Epithelial cell of proximal tubule (primary cell): ENCODE measurements around the gene ADAP1. TPM values are rescaled to one million over a fixed set of nuclear protein-coding genes. Genes with fewer than 3 reads are reported as not detected.
"Not testable (repeated sequence)": the region's sequence is repeated elsewhere in the genome, so short reads cannot be mapped to it uniquely, and the experiment has no call there.

Experiments used
- DNase-seq: peaks from one replicate; pipeline ENCODE4 v3.0.0-alpha.2; 2011; ENCODE audit warnings: low read depth
- H3K4me3 ChIP-seq: 2 replicates; pipeline ENCODE4 v1.5.1; 2011; ENCODE audit warnings: low read depth, mild to moderate bottlenecking, low read length
- total RNA-seq: library from RNA; depleted of rRNA; stranded (reverse); fragments of >200 nt; gene quantifications from 2 replicates; pipeline ENCODE4 v1.2.3, GENCODE V29; 2015
- TF ChIP-seq, protein P1 (sequence below): conservative IDR thresholded peaks from 2 replicates; pipeline ENCODE4 v1.5.1; 2012; ENCODE audit warnings: low read depth, mild to moderate bottlenecking, low read length

The ADAP1 gene
- total RNA-seq, 1 donor from 2014 or later: 7.2 TPM

DNA sequence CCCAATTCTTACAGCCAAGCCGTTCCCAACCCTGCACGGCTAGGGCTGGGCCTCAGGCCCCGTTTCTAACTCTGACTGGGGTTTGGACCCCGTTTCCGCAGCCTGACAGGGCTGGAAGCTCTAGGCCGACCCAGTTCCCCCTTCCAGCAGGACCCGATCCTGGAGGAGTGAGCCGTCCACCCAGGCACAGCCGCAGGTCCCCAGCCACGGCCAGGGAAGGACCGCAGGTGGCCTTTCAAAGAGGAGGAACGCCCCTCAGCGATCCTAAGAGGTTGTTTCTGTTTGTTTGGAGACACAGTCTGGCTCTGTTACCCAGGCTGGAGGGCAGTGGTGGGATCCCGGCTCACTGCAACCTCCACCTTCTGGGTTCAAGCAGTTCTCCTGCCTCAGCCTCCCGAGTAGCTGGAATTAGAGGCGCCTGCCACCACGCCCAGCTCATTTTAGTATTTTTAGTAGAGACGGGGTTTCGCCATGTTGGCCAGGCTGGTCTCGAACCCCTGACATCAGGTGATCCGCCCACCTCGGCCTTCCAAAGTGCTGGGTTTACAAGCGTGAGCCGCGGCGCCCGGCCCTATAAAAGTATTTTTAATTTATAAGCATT lies 78.9 kb downstream of the ADAP1 start:
- no peak for DNase-seq
- TF ChIP-seq, protein P1, sequence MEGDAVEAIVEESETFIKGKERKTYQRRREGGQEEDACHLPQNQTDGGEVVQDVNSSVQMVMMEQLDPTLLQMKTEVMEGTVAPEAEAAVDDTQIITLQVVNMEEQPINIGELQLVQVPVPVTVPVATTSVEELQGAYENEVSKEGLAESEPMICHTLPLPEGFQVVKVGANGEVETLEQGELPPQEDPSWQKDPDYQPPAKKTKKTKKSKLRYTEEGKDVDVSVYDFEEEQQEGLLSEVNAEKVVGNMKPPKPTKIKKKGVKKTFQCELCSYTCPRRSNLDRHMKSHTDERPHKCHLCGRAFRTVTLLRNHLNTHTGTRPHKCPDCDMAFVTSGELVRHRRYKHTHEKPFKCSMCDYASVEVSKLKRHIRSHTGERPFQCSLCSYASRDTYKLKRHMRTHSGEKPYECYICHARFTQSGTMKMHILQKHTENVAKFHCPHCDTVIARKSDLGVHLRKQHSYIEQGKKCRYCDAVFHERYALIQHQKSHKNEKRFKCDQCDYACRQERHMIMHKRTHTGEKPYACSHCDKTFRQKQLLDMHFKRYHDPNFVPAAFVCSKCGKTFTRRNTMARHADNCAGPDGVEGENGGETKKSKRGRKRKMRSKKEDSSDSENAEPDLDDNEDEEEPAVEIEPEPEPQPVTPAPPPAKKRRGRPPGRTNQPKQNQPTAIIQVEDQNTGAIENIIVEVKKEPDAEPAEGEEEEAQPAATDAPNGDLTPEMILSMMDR: no peak
- peak overlapping the region; percentile 44 for H3K4me3 ChIP-seq

DNA sequence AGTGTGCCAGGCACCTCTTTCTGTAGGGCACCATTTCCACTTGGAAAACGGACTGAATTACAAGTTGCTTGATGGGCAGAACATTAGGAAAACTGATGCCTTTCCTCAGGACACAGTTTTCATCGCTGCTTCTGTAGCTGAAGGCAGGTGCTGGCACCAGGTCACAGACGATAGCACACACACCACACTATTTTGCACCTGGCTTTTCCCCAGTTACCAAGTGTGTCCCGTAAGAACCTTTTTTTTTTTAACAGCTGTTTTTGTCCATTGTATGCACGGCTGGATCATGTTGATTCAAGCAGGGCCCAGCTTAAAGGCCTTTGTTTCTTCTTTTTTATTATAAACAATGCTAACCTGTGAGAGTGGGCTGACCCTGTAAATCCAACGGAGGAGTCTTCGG lies 79.4 kb downstream of the ADAP1 start:
- DNase-seq: no peak
- H3K4me3 ChIP-seq: no peak overlapping the region
- TF ChIP-seq, protein P1: no peak

DNA sequence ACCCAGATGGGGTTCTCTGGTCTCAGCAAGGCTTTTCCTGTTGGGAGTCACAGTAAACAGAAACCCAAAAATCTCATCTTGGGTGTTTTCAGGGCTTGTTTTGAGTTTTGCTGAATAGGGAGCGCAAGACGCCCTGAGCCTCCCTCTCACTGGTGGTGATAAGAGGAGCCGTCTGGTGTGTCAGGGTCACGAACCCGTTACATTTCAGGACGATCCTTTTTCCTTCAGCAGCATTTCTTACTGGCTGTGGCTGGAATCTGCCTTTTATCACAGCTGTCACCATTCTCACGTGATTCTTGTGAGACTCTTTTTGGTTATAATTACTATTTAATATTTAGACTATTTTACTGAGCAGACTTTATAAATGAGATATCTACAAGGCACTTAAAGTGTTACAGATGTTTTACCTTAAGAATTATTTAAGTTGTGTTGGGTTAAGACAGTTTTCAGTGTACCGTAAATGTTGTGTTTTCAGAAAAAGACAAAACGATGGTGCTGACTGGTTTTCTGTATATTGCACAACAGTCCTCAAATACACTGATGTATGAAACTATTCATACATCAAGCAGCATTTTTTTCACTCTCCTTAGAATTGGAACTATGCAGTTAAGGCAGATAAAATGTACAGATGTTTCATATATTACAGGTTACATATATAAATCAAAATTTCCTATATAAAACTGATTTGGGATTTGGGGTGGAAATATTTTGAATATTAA lies 80.3 kb downstream of the ADAP1 start:
- DNase-seq: no peak
- H3K4me3 ChIP-seq: no peak overlapping the region
- TF ChIP-seq, protein P1: no peak

DNA sequence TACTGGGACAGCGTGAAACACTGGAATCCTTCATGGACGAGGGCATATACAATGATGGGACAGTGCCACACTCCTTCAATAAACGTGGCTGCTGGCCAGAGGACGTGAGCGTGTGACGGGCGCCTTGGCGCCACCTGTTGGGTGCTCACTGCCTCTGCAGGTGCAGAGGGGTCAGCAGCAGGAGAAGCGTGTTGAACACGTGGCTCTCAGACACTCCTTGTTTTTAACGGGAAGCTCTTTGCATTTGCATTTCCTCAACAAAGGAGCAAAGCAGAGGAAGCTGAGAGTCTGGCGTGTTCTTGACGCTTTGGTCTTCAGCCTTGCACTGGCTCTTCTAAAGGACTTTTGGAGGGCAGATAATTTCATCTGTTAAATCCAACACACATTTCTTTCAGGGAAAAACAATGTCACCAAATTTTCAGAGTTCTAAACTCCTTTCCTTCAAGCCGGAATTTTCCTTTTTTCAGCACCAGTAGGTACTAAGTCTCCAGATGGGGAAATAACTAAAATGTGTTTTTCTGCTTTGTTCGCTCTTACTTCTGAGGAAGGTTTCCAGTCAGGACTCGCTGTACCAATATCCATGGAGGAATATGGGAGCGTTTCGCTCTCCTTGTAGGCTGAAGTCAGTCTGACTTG lies 81.0 kb downstream of the ADAP1 start:
- TF ChIP-seq, protein P1: peak; percentile 96
- peak; percentile 36 for DNase-seq
- no peak overlapping the region for H3K4me3 ChIP-seq

DNA sequence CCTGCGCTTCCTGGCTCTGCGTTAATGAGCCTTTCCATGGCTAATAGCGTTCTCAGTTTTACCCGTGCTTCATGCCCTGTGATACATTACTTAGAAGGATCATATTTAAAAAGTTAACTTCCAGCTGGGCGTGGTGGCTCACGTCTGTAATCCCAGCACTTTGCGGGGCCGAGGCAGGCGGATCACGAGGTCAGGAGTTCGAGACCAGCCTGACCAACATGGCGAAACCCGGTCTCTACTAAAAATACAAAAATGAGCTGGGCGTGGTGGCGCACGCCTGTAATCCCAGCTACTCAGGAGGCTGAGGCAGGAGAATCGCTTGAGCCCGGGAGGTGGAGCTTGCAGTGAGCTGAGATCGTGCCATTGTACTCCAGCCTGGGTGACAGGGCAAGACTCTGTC lies 81.8 kb downstream of the ADAP1 start:
- not testable (repeated sequence) for H3K4me3 ChIP-seq, DNase-seq

DNA sequence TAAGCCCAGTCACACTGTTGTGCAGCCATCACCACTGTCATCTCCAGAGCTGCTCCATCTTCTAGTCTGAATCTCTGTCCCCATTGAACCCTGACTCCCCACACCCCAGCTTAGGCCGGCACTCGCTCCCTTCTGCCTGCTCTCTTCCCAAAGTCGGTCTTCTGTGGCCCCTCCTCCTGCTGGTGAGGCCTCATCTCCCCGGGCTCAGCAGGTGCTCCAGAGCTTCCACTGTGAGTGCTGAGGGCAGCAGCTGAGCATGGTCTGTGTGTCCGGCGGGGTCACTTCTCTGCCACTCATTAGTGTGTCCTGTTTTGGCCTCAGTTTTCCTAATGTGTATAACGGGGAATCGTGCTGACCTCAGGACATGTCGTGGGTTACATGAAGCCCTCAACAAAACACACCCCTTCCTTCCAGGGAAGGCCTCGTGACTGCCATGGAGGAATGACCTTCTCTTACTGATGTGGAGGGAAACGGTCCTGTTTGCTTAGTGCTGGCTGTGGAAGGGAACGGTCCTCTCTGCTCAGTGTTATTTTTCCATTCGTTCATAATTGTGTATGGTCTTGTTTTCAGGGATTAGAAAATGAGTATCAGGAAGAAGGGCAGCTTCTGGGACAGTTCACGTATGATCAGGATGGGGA lies 82.5 kb downstream of the ADAP1 start:
- no peak for DNase-seq
- H3K4me3 ChIP-seq: no peak overlapping the region
- TF ChIP-seq, protein P1: no peak

DNA sequence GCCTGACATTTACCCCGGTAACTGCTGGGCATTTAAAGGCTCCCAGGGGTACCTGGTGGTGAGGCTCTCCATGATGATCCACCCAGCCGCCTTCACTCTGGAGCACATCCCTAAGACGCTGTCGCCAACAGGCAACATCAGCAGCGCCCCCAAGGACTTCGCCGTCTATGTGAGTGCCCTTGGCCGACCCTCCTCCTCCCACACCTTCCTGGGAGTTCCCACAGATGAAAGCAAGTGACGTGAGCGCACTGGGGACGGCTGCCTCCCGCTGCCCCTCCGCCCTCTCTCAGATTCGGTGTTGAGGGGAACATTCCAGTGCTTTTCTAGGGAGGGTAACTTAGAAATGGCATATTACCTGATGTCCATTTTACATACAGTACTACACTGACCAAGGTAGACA lies 85.1 kb downstream of the ADAP1 start:
- no peak overlapping the region for H3K4me3 ChIP-seq
- TF ChIP-seq, protein P1: no peak
- no peak for DNase-seq
